Activated T-cell treated with anti-CD3 and anti-CD28 coated beads, Interleukin-2, amount 50 U/mL, for 4 hours (primary cell): ENCODE data around the gene ECHDC3. TPM values are rescaled to one million over a fixed set of nuclear protein-coding genes. Genes with fewer than 3 reads are reported as not detected.
"Not testable (repeated sequence)": the region's sequence is repeated elsewhere in the genome, so short reads cannot be mapped to it uniquely, and the experiment has no call there.

Source experiments
- ATAC-seq, 2 donors: fragments of 200-7000 bp; cut with Tn5 transposase; one replicate each; pipeline ENCODE4 v1.10.0; 2021
- DNase-seq: peaks from one replicate; pipeline ENCODE4 v3.0.0-alpha.2; 2020
- H3K27me3 Mint-ChIP-seq: one replicate; pipeline ENCODE4 v1.8.0; 2021; ENCODE audit warnings: low read depth, mixed read lengths
- H3K36me3 Mint-ChIP-seq: one replicate; pipeline ENCODE4 v1.8.0; 2022; ENCODE audit warnings: mixed read lengths; ENCODE audit not compliant: insufficient read depth
- H3K4me1 Mint-ChIP-seq: one replicate; pipeline ENCODE4 v1.8.0; 2021; ENCODE audit warnings: low read depth, mixed read lengths
- H3K4me3 Mint-ChIP-seq: one replicate; pipeline ENCODE4 v1.8.0; 2021; ENCODE audit warnings: mild to moderate bottlenecking, moderate library complexity, mixed read lengths
- H3K9me3 Mint-ChIP-seq: one replicate; pipeline ENCODE4 v1.8.0; 2021; ENCODE audit warnings: mixed read lengths
- total RNA-seq, 3 donors: library from RNA; stranded (reverse); gene quantifications; one replicate each; pipeline ENCODE4 v1.2.1, GENCODE V29; 2021

Gene ECHDC3
- total RNA-seq, 3 donors from 2014 or later = 1.1 to 2.0 (median 1.8) TPM

GRCh38 chr10:11725912-11726311 is 16.3 kb upstream of the ECHDC3 start:
- Mint-ChIP-seq H3K36me3 (no peaks in the 10 kb centered on the region), H3K27me3 (peaks cover 13% of the 10 kb centered on the region), H3K4me1 (peaks cover 4% of the 10 kb centered on the region), H3K4me3 (no peak overlapping the region), H3K9me3 (peaks cover 7% of the 10 kb centered on the region)
- DNase-seq (no peak), ATAC-seq (no peak)

GRCh38 chr10:11727563-11727962 is 14.6 kb upstream of the ECHDC3 start:
- peaks cover 4% of the 10 kb centered on the region for H3K4me1 Mint-ChIP-seq
- ATAC-seq (no peak), DNase-seq (no peak)
- H3K36me3 Mint-ChIP-seq = no peaks in the 10 kb centered on the region
- H3K4me3 Mint-ChIP-seq = no peak overlapping the region
- H3K9me3 Mint-ChIP-seq = peaks cover 7% of the 10 kb centered on the region
- H3K27me3 Mint-ChIP-seq = peaks cover 13% of the 10 kb centered on the region

- H3K4me1 Mint-ChIP-seq = peaks cover 4% of the 10 kb centered on the region
- H3K36me3 Mint-ChIP-seq = no peaks in the 10 kb centered on the region
- H3K4me3 Mint-ChIP-seq = no peak overlapping the region
- no peak for DNase-seq
- H3K27me3 Mint-ChIP-seq = peaks cover 13% of the 10 kb centered on the region
- ATAC-seq = no peak
- H3K9me3 Mint-ChIP-seq = peaks cover 7% of the 10 kb centered on the region
These were observed 13.8 kb upstream of the ECHDC3 start for GRCh38 chr10:11728353-11728752.

GRCh38 chr10:11729790-11730315 is 12.3 kb upstream of the ECHDC3 start:
- DNase-seq = no peak
- H3K27me3 Mint-ChIP-seq = peaks cover 12% of the 10 kb centered on the region
- H3K9me3 Mint-ChIP-seq = peaks cover 7% of the 10 kb centered on the region
- no peaks in the 10 kb centered on the region for H3K36me3 Mint-ChIP-seq
- ATAC-seq = no peak
- H3K4me1 Mint-ChIP-seq = peaks cover 4% of the 10 kb centered on the region
- H3K4me3 Mint-ChIP-seq = no peak overlapping the region

GRCh38 chr10:11730779-11731178 is 11.4 kb upstream of the ECHDC3 start:
- H3K9me3 Mint-ChIP-seq = peaks cover 7% of the 10 kb centered on the region
- H3K36me3 Mint-ChIP-seq = no peaks in the 10 kb centered on the region
- no peak overlapping the region for H3K4me3 Mint-ChIP-seq
- DNase-seq = no peak
- no peak for ATAC-seq
- no peaks in the 10 kb centered on the region for H3K4me1 Mint-ChIP-seq
- H3K27me3 Mint-ChIP-seq = peaks cover 3% of the 10 kb centered on the region

GRCh38 chr10:11736767-11737166 is 5.4 kb upstream of the ECHDC3 start:
- H3K4me1 Mint-ChIP-seq, H3K9me3 Mint-ChIP-seq, DNase-seq, H3K36me3 Mint-ChIP-seq, H3K4me3 Mint-ChIP-seq, ATAC-seq: not testable (repeated sequence)
- H3K27me3 Mint-ChIP-seq = peaks cover 19% of the 10 kb centered on the region

- not testable (repeated sequence) for H3K4me1 Mint-ChIP-seq, H3K9me3 Mint-ChIP-seq, DNase-seq, H3K4me3 Mint-ChIP-seq, ATAC-seq, H3K36me3 Mint-ChIP-seq
- H3K27me3 Mint-ChIP-seq = peaks cover 22% of the 10 kb centered on the region
These were observed 4.7 kb upstream of the ECHDC3 start for GRCh38 chr10:11737258-11738032.

GRCh38 chr10:11740907-11741306 is 1.3 kb upstream of the ECHDC3 start:
- no peaks in the 10 kb centered on the region for H3K36me3 Mint-ChIP-seq
- peaks cover 30% of the 10 kb centered on the region for H3K27me3 Mint-ChIP-seq
- ATAC-seq (no peak), DNase-seq (no peak)
- no peak overlapping the region for H3K4me3 Mint-ChIP-seq
- peaks cover 5% of the 10 kb centered on the region for H3K4me1 Mint-ChIP-seq
- no peaks in the 10 kb centered on the region for H3K9me3 Mint-ChIP-seq

GRCh38 chr10:11741608-11742007 is 574 bp upstream of the ECHDC3 start:
- Mint-ChIP-seq H3K4me3 (peak overlapping the region; percentile 60), H3K9me3 (no peaks in the 10 kb centered on the region), H3K36me3 (no peaks in the 10 kb centered on the region), H3K27me3 (peaks cover 30% of the 10 kb centered on the region), H3K4me1 (peaks cover 5% of the 10 kb centered on the region)
- DNase-seq (no peak), ATAC-seq (no peak)

- ATAC-seq (no peak), DNase-seq (no peak)
- H3K27me3 Mint-ChIP-seq = peaks cover 23% of the 10 kb centered on the region
- H3K4me1 Mint-ChIP-seq = peaks cover 5% of the 10 kb centered on the region
- peak overlapping the region; percentile 62 for H3K4me3 Mint-ChIP-seq
- H3K36me3 Mint-ChIP-seq = no peaks in the 10 kb centered on the region
- H3K9me3 Mint-ChIP-seq = no peaks in the 10 kb centered on the region
These were observed 657 bp downstream of the ECHDC3 start for GRCh38 chr10:11742779-11743298.

- Mint-ChIP-seq H3K4me1 (peaks cover 5% of the 10 kb centered on the region), H3K27me3 (peaks cover 19% of the 10 kb centered on the region), H3K9me3 (no peaks in the 10 kb centered on the region), H3K4me3 (peak overlapping the region; percentile 62), H3K36me3 (no peaks in the 10 kb centered on the region)
- ATAC-seq (no peak), DNase-seq (no peak)
These were observed 1.5 kb downstream of the ECHDC3 start for GRCh38 chr10:11743461-11744338.

GRCh38 chr10:11745045-11745444 is 2.9 kb downstream of the ECHDC3 start:
- Mint-ChIP-seq H3K4me1 (peaks cover 5% of the 10 kb centered on the region), H3K9me3 (no peaks in the 10 kb centered on the region), H3K36me3 (no peaks in the 10 kb centered on the region), H3K4me3 (no peak overlapping the region), H3K27me3 (peaks cover 19% of the 10 kb centered on the region)
- ATAC-seq (no peak), DNase-seq (no peak)

- Mint-ChIP-seq H3K36me3 (no peaks in the 10 kb centered on the region), H3K4me3 (no peak overlapping the region), H3K4me1 (no peaks in the 10 kb centered on the region), H3K27me3 (peaks cover 9% of the 10 kb centered on the region), H3K9me3 (no peaks in the 10 kb centered on the region)
- no peak for DNase-seq
- ATAC-seq = no peak
These were observed 4.8 kb downstream of the ECHDC3 start for GRCh38 chr10:11746883-11747539.

GRCh38 chr10:11748866-11749265 is 6.7 kb downstream of the ECHDC3 start:
- ATAC-seq = no peak
- H3K9me3 Mint-ChIP-seq = no peaks in the 10 kb centered on the region
- H3K36me3 Mint-ChIP-seq = no peaks in the 10 kb centered on the region
- H3K4me3 Mint-ChIP-seq = no peak overlapping the region
- H3K27me3 Mint-ChIP-seq = no peaks in the 10 kb centered on the region
- DNase-seq = no peak
- H3K4me1 Mint-ChIP-seq = no peaks in the 10 kb centered on the region
